Astrocyte (in vitro differentiated cells and primary cell): ENCODE data around the gene CREB5. TPM values are rescaled to one million over a fixed set of nuclear protein-coding genes. Genes with fewer than 3 reads are reported as not detected.

Experiments
- DNase-seq: peaks from one replicate; pipeline ENCODE4 v3.0.0-alpha.2; 2010; ENCODE audit warnings: low read depth
- FAIRE-seq: peaks from 2 replicates; lab custom pipeline; 2011; peaks lifted over from hg19 to GRCh38; lab: Jason Lieb, UNC
- H2AFZ ChIP-seq: 2 replicates; pipeline ENCODE4 v1.6.0; 2012; ENCODE audit warnings: low read depth, low read length, inconsistent platforms
- H3K27ac ChIP-seq: 2 replicates; pipeline ENCODE4 v1.5.1; 2011; ENCODE audit warnings: low read depth, low read length, inconsistent platforms
- H3K27me3 ChIP-seq: 2 replicates; pipeline ENCODE4 v1.6.0; 2011; ENCODE audit warnings: low read length, inconsistent platforms; ENCODE audit not compliant: insufficient read depth
- H3K36me3 ChIP-seq: 2 replicates; pipeline ENCODE4 v1.5.1; 2011; ENCODE audit warnings: low read length, inconsistent platforms; ENCODE audit not compliant: insufficient read depth
- H3K4me1 ChIP-seq: 2 replicates; pipeline ENCODE4 v1.5.1; 2011; ENCODE audit warnings: low read length, inconsistent platforms; ENCODE audit not compliant: insufficient read depth
- H3K4me2 ChIP-seq: 2 replicates; pipeline ENCODE4 v1.6.0; 2012; ENCODE audit warnings: low read length, inconsistent platforms
- H3K4me3 ChIP-seq: 2 replicates; pipeline ENCODE4 v1.5.1; 2011; ENCODE audit warnings: low read depth, mild to moderate bottlenecking, low read length, inconsistent platforms; ENCODE audit not compliant: insufficient read depth
- H3K79me2 ChIP-seq: 2 replicates; pipeline ENCODE4 v1.6.0; 2012; ENCODE audit warnings: mild to moderate bottlenecking, low read length, inconsistent platforms; ENCODE audit not compliant: insufficient read depth
- H3K9ac ChIP-seq: 2 replicates; pipeline ENCODE4 v1.6.0; 2012; ENCODE audit warnings: mild to moderate bottlenecking, low read length, inconsistent platforms
- H3K9me3 ChIP-seq: 2 replicates; pipeline ENCODE4 v1.5.1; 2012; ENCODE audit warnings: low read depth, mild to moderate bottlenecking, low read length, inconsistent platforms; ENCODE audit not compliant: insufficient read depth
- H4K20me1 ChIP-seq: 2 replicates; pipeline ENCODE4 v1.6.0; 2012; ENCODE audit warnings: low read length, inconsistent platforms; ENCODE audit not compliant: insufficient read depth
- H3K27ac Mint-ChIP-seq: one replicate; pipeline ENCODE4 v1.8.0; 2021; ENCODE audit warnings: mild to moderate bottlenecking, mixed read lengths; ENCODE audit not compliant: unreplicated experiment
- H3K27me3 Mint-ChIP-seq: one replicate; pipeline ENCODE4 v1.8.0; 2021; ENCODE audit warnings: low read depth, mixed read lengths; ENCODE audit not compliant: unreplicated experiment
- H3K36me3 Mint-ChIP-seq: one replicate; pipeline ENCODE4 v1.8.0; 2021; ENCODE audit warnings: low read depth, mixed read lengths; ENCODE audit not compliant: unreplicated experiment
- H3K4me1 Mint-ChIP-seq: one replicate; pipeline ENCODE4 v1.8.0; 2021; ENCODE audit warnings: low read depth, mixed read lengths; ENCODE audit not compliant: unreplicated experiment
- H3K4me3 Mint-ChIP-seq: one replicate; pipeline ENCODE4 v1.8.0; 2021; ENCODE audit warnings: mild to moderate bottlenecking, moderate library complexity, mixed read lengths; ENCODE audit not compliant: unreplicated experiment
- H3K9me3 Mint-ChIP-seq: one replicate; pipeline ENCODE4 v1.8.0; 2021; ENCODE audit warnings: mild to moderate bottlenecking, mixed read lengths; ENCODE audit not compliant: unreplicated experiment
- EZH2 ChIP-seq: IDR thresholded peaks from 2 replicates; pipeline ENCODE4 v1.6.1; 2012; ENCODE audit warnings: mild to moderate bottlenecking, low read length, inconsistent platforms; ENCODE audit not compliant: insufficient read depth
- total RNA-seq: library from RNA; stranded (reverse); gene quantifications from 2 replicates; pipeline ENCODE4 v1.2.1, GENCODE V29; 2021
- TF ChIP-seq, protein P1 (sequence below): IDR thresholded peaks from 2 replicates; pipeline ENCODE4 v1.5.1; 2011; ENCODE audit warnings: low read depth, mild to moderate bottlenecking, inconsistent platforms, low read length, moderate library complexity; ENCODE audit not compliant: insufficient read depth

CREB5 gene
- total RNA-seq, 1 donor from 2014 or later, result 25.4 TPM

DNA sequence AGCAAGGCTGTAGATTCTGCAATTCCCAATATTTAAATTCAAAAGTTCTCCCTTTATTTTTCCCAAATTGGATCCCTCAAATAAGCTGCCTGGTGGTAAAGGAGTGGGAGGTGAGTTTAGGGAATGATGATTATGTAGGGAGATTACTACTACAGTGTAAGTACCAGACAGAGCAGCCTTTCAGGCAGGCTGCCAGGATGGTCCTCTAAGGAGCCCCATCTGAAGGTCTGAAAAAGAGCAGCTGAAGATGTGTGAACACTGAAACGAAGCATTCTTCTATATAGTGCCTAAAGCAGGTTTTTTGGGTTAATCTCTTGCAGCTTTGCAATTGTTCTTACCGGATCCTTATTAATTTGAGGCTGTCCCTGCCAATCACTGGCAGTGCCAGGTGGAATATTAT, 84.7 kb downstream of the CREB5 start:
- no peaks in the 10 kb centered on the region for H3K27me3 Mint-ChIP-seq
- Histone ChIP-seq H3K4me1 (no peaks in the 10 kb centered on the region), H3K36me3 (no peaks in the 10 kb centered on the region), H3K9me3 (no peaks in the 10 kb centered on the region), H4K20me1 (no peaks in the 10 kb centered on the region), H3K4me2 (no peak overlapping the region), H3K27ac (no peak overlapping the region), H3K27me3 (no peaks in the 10 kb centered on the region), H3K9ac (no peak overlapping the region), H3K4me3 (no peak overlapping the region), H2AFZ (no peak overlapping the region), H3K79me2 (no peaks in the 10 kb centered on the region)
- FAIRE-seq, result no peak
- no peak for DNase-seq
- H3K36me3 Mint-ChIP-seq, result peaks cover 2% of the 10 kb centered on the region
- no peak overlapping the region for H3K4me3 Mint-ChIP-seq
- no peak overlapping the region for H3K27ac Mint-ChIP-seq
- TF ChIP-seq, protein P1, sequence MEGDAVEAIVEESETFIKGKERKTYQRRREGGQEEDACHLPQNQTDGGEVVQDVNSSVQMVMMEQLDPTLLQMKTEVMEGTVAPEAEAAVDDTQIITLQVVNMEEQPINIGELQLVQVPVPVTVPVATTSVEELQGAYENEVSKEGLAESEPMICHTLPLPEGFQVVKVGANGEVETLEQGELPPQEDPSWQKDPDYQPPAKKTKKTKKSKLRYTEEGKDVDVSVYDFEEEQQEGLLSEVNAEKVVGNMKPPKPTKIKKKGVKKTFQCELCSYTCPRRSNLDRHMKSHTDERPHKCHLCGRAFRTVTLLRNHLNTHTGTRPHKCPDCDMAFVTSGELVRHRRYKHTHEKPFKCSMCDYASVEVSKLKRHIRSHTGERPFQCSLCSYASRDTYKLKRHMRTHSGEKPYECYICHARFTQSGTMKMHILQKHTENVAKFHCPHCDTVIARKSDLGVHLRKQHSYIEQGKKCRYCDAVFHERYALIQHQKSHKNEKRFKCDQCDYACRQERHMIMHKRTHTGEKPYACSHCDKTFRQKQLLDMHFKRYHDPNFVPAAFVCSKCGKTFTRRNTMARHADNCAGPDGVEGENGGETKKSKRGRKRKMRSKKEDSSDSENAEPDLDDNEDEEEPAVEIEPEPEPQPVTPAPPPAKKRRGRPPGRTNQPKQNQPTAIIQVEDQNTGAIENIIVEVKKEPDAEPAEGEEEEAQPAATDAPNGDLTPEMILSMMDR, result no peak
- no peak for TF ChIP-seq EZH2
- H3K9me3 Mint-ChIP-seq, result no peaks in the 10 kb centered on the region
- peaks cover 9% of the 10 kb centered on the region for H3K4me1 Mint-ChIP-seq

DNA sequence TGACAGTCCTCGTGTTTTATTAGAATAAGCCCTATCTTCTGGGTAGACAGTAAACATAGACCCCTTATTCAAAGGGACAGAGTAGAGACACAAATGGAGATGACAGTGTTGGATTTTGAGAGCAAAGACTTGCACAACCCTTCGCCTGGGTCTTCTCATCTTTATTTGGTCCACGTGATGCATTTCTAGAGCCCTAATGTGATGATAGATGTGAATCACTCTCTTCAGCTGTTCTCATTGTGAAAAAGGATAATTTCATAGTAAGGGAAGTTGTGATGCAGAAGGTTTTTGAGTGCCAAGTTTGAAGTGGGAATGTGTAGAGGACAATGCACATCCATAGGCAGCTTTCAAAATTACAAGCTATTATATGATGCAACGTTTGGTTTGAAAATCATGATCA, 86.3 kb downstream of the CREB5 start:
- Mint-ChIP-seq H3K4me3 (no peak overlapping the region), H3K4me1 (peaks cover 5% of the 10 kb centered on the region), H3K27me3 (no peaks in the 10 kb centered on the region), H3K9me3 (no peaks in the 10 kb centered on the region), H3K27ac (no peak overlapping the region), H3K36me3 (peaks cover 2% of the 10 kb centered on the region)
- DNase-seq (no peak), FAIRE-seq (no peak)
- Histone ChIP-seq H3K27me3 (no peaks in the 10 kb centered on the region), H2AFZ (no peak overlapping the region), H3K9me3 (no peaks in the 10 kb centered on the region), H3K9ac (no peak overlapping the region), H3K79me2 (no peaks in the 10 kb centered on the region), H4K20me1 (no peaks in the 10 kb centered on the region), H3K4me2 (no peak overlapping the region), H3K4me1 (no peaks in the 10 kb centered on the region), H3K36me3 (no peaks in the 10 kb centered on the region), H3K4me3 (no peak overlapping the region), H3K27ac (no peak overlapping the region)
- TF ChIP-seq, protein P1, result no peak
- no peak for TF ChIP-seq EZH2

DNA sequence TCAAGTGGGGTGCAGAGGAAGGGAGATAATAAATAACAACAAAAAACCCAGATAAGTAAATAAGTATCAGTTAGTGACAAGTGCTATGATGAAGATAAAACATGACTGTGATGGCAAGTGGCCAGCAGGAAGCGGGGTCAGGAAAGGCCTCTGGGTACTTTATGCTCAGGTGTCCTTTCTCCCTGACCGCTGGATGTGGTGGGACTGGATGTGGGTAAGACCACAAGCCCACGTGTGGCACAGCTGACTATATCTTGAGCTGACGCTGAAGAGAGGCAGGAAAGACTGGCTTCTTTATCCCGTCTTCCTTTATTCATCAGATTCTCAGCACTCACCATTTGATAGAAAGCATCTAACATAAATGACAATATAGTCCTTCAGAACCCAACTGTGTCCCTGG, 87.8 kb downstream of the CREB5 start:
- Histone ChIP-seq H3K79me2 (no peaks in the 10 kb centered on the region), H3K4me3 (no peak overlapping the region), H4K20me1 (no peaks in the 10 kb centered on the region), H3K27ac (no peak overlapping the region), H3K9me3 (no peaks in the 10 kb centered on the region), H3K36me3 (no peaks in the 10 kb centered on the region), H3K27me3 (no peaks in the 10 kb centered on the region), H3K9ac (no peak overlapping the region), H2AFZ (no peak overlapping the region), H3K4me1 (no peaks in the 10 kb centered on the region), H3K4me2 (no peak overlapping the region)
- FAIRE-seq (no peak), DNase-seq (no peak)
- TF ChIP-seq, protein P1, result no peak
- no peak for TF ChIP-seq EZH2
- Mint-ChIP-seq H3K4me1 (no peaks in the 10 kb centered on the region), H3K36me3 (peaks cover 2% of the 10 kb centered on the region), H3K27me3 (no peaks in the 10 kb centered on the region), H3K27ac (no peak overlapping the region), H3K4me3 (no peak overlapping the region), H3K9me3 (no peaks in the 10 kb centered on the region)
